ENCODE data around the gene RTKN2.

The RTKN2 gene

DNA sequence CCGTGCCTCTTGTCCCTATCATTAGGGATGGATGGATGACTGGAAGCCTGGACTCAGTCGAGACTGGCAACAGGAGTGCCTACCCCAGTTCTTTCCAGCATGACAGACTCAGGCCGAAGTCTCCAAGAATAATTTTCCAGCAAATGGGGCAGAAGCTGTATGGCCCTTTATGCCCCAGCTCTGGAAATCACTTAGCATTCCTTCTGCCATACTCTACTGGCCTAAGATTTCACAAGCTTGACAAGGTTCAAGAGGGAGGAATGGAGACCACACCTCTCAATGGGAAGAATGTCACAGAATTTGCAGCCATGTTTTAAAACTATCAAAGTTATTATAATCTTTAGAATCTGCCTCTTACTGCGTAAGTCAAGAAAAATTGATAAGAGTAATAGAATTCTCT lies 39.0 kb upstream of the RTKN2 start:
- H3K4me3 ChIP-seq (ENCODE audit: severe bottlenecking) = no peak overlapping the region
- no peak for DNase-seq (ENCODE audit: low spot score)
- H3K4me1 ChIP-seq (ENCODE audit: insufficient read depth, poor library complexity, severe bottlenecking) = no peaks in the 10 kb centered on the region
- no peaks in the 10 kb centered on the region for H3K27me3 ChIP-seq (ENCODE audit: insufficient read depth, poor library complexity, severe bottlenecking)
- no peak for ATAC-seq (ENCODE audit: low read depth)
- H3K9me3 ChIP-seq (ENCODE audit: severe bottlenecking) = no peaks in the 10 kb centered on the region
- H3K27ac ChIP-seq (ENCODE audit: poor library complexity, severe bottlenecking) = no peak overlapping the region
- no peaks in the 10 kb centered on the region for H3K36me3 ChIP-seq (ENCODE audit: low read depth)
- TF ChIP-seq, protein P1, sequence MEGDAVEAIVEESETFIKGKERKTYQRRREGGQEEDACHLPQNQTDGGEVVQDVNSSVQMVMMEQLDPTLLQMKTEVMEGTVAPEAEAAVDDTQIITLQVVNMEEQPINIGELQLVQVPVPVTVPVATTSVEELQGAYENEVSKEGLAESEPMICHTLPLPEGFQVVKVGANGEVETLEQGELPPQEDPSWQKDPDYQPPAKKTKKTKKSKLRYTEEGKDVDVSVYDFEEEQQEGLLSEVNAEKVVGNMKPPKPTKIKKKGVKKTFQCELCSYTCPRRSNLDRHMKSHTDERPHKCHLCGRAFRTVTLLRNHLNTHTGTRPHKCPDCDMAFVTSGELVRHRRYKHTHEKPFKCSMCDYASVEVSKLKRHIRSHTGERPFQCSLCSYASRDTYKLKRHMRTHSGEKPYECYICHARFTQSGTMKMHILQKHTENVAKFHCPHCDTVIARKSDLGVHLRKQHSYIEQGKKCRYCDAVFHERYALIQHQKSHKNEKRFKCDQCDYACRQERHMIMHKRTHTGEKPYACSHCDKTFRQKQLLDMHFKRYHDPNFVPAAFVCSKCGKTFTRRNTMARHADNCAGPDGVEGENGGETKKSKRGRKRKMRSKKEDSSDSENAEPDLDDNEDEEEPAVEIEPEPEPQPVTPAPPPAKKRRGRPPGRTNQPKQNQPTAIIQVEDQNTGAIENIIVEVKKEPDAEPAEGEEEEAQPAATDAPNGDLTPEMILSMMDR (IDR thresholded peaks at IDR 0.05; ENCODE audit: poor library complexity, severe bottlenecking) = no peak

DNA sequence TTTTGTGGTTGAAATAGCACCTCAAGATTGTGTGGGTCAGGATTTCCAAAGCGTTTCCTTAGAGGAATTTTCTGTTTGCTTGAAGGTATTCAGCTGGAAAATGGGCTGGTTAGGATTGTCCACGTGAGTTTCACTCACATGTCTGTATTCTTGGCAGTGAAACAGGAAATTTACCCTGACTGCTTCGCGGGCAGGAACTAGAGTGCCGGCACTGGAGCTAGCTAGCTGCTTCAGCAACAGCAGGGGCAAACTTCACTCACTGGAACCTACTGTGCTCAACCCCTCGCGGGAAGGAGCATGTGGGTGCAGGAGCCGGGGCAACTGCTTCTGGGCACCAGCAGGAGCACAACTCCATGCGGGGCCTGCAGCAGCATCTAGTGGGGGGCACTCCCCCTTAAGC lies 38.0 kb upstream of the RTKN2 start:
- Histone ChIP-seq H3K36me3 (ENCODE audit: low read depth) (no peaks in the 10 kb centered on the region), H3K27ac (ENCODE audit: poor library complexity, severe bottlenecking) (no peak overlapping the region), H3K27me3 (ENCODE audit: insufficient read depth, poor library complexity, severe bottlenecking) (no peaks in the 10 kb centered on the region), H3K4me3 (ENCODE audit: severe bottlenecking) (no peak overlapping the region), H3K9me3 (ENCODE audit: severe bottlenecking) (no peaks in the 10 kb centered on the region), H3K4me1 (ENCODE audit: insufficient read depth, poor library complexity, severe bottlenecking) (no peaks in the 10 kb centered on the region)
- no peak for ATAC-seq (ENCODE audit: low read depth)
- DNase-seq (ENCODE audit: low spot score) = no peak
- TF ChIP-seq, protein P1 (IDR thresholded peaks at IDR 0.05; ENCODE audit: poor library complexity, severe bottlenecking) = no peak

DNA sequence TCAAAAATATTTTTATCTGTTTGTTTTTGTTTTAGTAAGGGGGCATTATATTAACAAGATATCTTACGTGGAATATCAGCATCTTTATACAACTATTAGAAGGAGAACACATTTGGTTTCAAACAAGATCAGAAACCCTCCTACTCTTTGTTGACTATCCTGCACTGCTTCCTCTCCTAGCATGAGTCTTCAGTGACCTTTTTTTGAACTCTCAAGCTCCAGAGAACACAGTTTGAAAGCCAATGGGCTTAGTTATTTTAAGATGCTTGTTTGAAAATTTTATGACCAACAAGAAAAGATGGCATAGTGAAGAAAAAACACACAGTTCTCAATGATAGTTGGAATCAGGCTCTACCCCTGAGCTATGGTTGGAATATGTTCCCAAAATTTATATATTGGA lies 37.2 kb upstream of the RTKN2 start:
- DNase-seq (ENCODE audit: low spot score) = no peak
- Histone ChIP-seq H3K9me3 (ENCODE audit: severe bottlenecking) (peaks cover 2% of the 10 kb centered on the region), H3K36me3 (ENCODE audit: low read depth) (no peaks in the 10 kb centered on the region), H3K4me3 (ENCODE audit: severe bottlenecking) (no peak overlapping the region), H3K27ac (ENCODE audit: poor library complexity, severe bottlenecking) (no peak overlapping the region), H3K4me1 (ENCODE audit: insufficient read depth, poor library complexity, severe bottlenecking) (no peaks in the 10 kb centered on the region), H3K27me3 (ENCODE audit: insufficient read depth, poor library complexity, severe bottlenecking) (no peaks in the 10 kb centered on the region)
- TF ChIP-seq, protein P1 (IDR thresholded peaks at IDR 0.05; ENCODE audit: poor library complexity, severe bottlenecking) = no peak
- ATAC-seq (ENCODE audit: low read depth) = no peak

DNA sequence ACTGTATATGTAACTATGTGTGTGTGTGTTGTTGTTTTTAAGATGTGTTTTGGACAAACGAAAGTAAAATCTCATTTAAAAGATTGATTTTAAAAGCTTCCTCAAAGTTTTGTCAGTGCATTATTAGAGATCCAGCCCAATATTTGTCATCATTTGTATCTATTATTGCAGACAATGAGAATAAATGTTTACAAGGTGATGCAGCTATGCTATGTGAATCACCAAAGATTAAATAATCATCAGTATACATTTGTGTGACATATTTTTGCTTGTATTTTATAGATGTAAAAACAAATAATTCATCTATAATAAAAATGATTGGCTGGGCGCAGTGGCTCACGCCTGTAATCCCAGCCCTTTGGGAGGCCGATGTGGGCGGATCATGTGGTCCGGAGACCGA lies 35.3 kb upstream of the RTKN2 start:
- H3K4me1 ChIP-seq (ENCODE audit: insufficient read depth, poor library complexity, severe bottlenecking) = no peaks in the 10 kb centered on the region
- H3K4me3 ChIP-seq (ENCODE audit: severe bottlenecking) = no peak overlapping the region
- no peaks in the 10 kb centered on the region for H3K36me3 ChIP-seq (ENCODE audit: low read depth)
- H3K27me3 ChIP-seq (ENCODE audit: insufficient read depth, poor library complexity, severe bottlenecking) = no peaks in the 10 kb centered on the region
- H3K9me3 ChIP-seq (ENCODE audit: severe bottlenecking) = peaks cover 2% of the 10 kb centered on the region
- no peak overlapping the region for H3K27ac ChIP-seq (ENCODE audit: poor library complexity, severe bottlenecking)
- ATAC-seq (ENCODE audit: low read depth) (no peak), DNase-seq (ENCODE audit: low spot score) (no peak)
- TF ChIP-seq, protein P1 (IDR thresholded peaks at IDR 0.05; ENCODE audit: poor library complexity, severe bottlenecking) = no peak

DNA sequence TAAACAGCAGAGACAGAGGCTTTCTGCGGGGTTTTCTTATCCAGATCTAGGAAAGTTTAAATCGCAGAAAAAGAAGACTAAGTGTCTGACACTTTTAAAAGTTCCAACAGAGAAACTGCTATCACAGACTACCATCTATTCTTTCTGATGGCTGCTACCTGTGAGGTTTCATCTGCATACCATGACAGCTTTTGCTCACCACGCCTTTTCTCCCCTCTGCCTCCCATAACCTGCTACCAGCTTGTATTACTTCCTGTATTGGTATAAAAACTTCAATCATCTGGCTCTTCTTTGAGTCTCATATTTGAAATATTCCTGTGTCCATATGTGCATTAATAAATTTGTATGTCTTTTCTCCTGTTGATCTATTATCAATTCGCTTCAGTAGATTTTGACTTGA lies 34.1 kb upstream of the RTKN2 start:
- Histone ChIP-seq H3K9me3 (ENCODE audit: severe bottlenecking) (peaks cover 2% of the 10 kb centered on the region), H3K4me1 (ENCODE audit: insufficient read depth, poor library complexity, severe bottlenecking) (no peaks in the 10 kb centered on the region), H3K4me3 (ENCODE audit: severe bottlenecking) (no peak overlapping the region), H3K27me3 (ENCODE audit: insufficient read depth, poor library complexity, severe bottlenecking) (no peaks in the 10 kb centered on the region), H3K27ac (ENCODE audit: poor library complexity, severe bottlenecking) (no peak overlapping the region), H3K36me3 (ENCODE audit: low read depth) (no peaks in the 10 kb centered on the region)
- TF ChIP-seq, protein P1 (IDR thresholded peaks at IDR 0.05; ENCODE audit: poor library complexity, severe bottlenecking) = no peak
- DNase-seq (ENCODE audit: low spot score) = no peak
- ATAC-seq (ENCODE audit: low read depth) = no peak

Data from RWPE2 (cell line).